Stimulated activated effector memory CD8-positive, alpha-beta T cell treated with anti-CD3 and anti-CD28 coated beads, Interleukin-12 subunit alpha, Interleukin-12 subunit beta, amount 100 ng/mL, for 72 hours (primary cell): Measurements from ENCODE around the gene TLDC2.
"Not testable (repeated sequence)": the region's sequence is repeated elsewhere in the genome, so short reads cannot be mapped to it uniquely, and the experiment has no call there.

Source experiments
- ATAC-seq: fragments of 150-1000 bp; cut with Tn5 transposase; 2 replicates; pipeline ENCODE4 v1.10.0; 2021
- DNase-seq, 2 donors: peaks; one replicate each; pipeline ENCODE4 v3.0.0; 2021 to 2022; ENCODE audit warnings: low spot score in 2 of 2
- H3K27ac Mint-ChIP-seq: one replicate; pipeline ENCODE4 v1.8.0; 2022; ENCODE audit warnings: mild to moderate bottlenecking, mixed read lengths
- H3K36me3 Mint-ChIP-seq: one replicate; pipeline ENCODE4 v1.8.0; 2022; ENCODE audit warnings: mild to moderate bottlenecking, mixed read lengths
- H3K4me1 Mint-ChIP-seq: one replicate; pipeline ENCODE4 v1.8.0; 2022; ENCODE audit warnings: mixed read lengths
- H3K4me3 Mint-ChIP-seq: one replicate; pipeline ENCODE4 v1.8.0; 2022; ENCODE audit warnings: mild to moderate bottlenecking, mixed read lengths
- H3K9me3 Mint-ChIP-seq: one replicate; pipeline ENCODE4 v1.8.0; 2022; ENCODE audit warnings: mixed read lengths

TLDC2 gene

GRCh38 chr20:36906086-36906485 lies 30.1 kb downstream of the TLDC2 start:
- ATAC-seq, H3K4me1 Mint-ChIP-seq, H3K9me3 Mint-ChIP-seq, H3K4me3 Mint-ChIP-seq, H3K27ac Mint-ChIP-seq, DNase-seq: not testable (repeated sequence)
- peaks cover 100% of the 10 kb centered on the region for H3K36me3 Mint-ChIP-seq

- no peaks in the 10 kb centered on the region for H3K9me3 Mint-ChIP-seq
- no peak overlapping the region for H3K27ac Mint-ChIP-seq
- ATAC-seq (no peak), DNase-seq (no peak)
- H3K4me1 Mint-ChIP-seq = peaks cover 6% of the 10 kb centered on the region
- peaks cover 100% of the 10 kb centered on the region for H3K36me3 Mint-ChIP-seq
- H3K4me3 Mint-ChIP-seq = no peak overlapping the region
Measured at GRCh38 chr20:36908603-36909002, 32.7 kb downstream of the TLDC2 start.

- ATAC-seq (no peak), DNase-seq (no peak)
- H3K36me3 Mint-ChIP-seq = peaks cover 94% of the 10 kb centered on the region
- no peaks in the 10 kb centered on the region for H3K9me3 Mint-ChIP-seq
- no peak overlapping the region for H3K27ac Mint-ChIP-seq
- no peaks in the 10 kb centered on the region for H3K4me1 Mint-ChIP-seq
- no peak overlapping the region for H3K4me3 Mint-ChIP-seq
Measured at GRCh38 chr20:36916199-36916598, 40.3 kb downstream of the TLDC2 start.

GRCh38 chr20:36917240-36917639 lies 41.3 kb downstream of the TLDC2 start:
- DNase-seq = no peak
- H3K36me3 Mint-ChIP-seq = peaks cover 94% of the 10 kb centered on the region

GRCh38 chr20:36917943-36918342 lies 42.0 kb downstream of the TLDC2 start:
- Mint-ChIP-seq H3K36me3 (peaks cover 94% of the 10 kb centered on the region), H3K4me3 (no peak overlapping the region), H3K27ac (no peak overlapping the region), H3K9me3 (no peaks in the 10 kb centered on the region), H3K4me1 (no peaks in the 10 kb centered on the region)
- no peak for DNase-seq
- peak; percentile 42 for ATAC-seq

More at GRCh38 chr20:36917240-36917639, 41.3 kb downstream of the TLDC2 start:
- no peak overlapping the region for H3K4me3 Mint-ChIP-seq
- no peaks in the 10 kb centered on the region for H3K4me1 Mint-ChIP-seq
- ATAC-seq = no peak
- H3K27ac Mint-ChIP-seq = no peak overlapping the region
- H3K9me3 Mint-ChIP-seq = no peaks in the 10 kb centered on the region

GRCh38 chr20:36919715-36920333 lies 43.9 kb downstream of the TLDC2 start:
- H3K4me1 Mint-ChIP-seq = peaks cover 7% of the 10 kb centered on the region
- no peak for DNase-seq
- ATAC-seq = peak; percentile 62
- peaks cover 94% of the 10 kb centered on the region for H3K36me3 Mint-ChIP-seq
- no peaks in the 10 kb centered on the region for H3K9me3 Mint-ChIP-seq
- no peak overlapping the region for H3K4me3 Mint-ChIP-seq
- peak overlapping the region; percentile 24 for H3K27ac Mint-ChIP-seq

GRCh38 chr20:36920334-36920730 lies 44.4 kb downstream of the TLDC2 start:
- peaks cover 94% of the 10 kb centered on the region for H3K36me3 Mint-ChIP-seq
- DNase-seq (no peak), ATAC-seq (no peak)
- H3K4me3 Mint-ChIP-seq = no peak overlapping the region
- peak overlapping the region; percentile 34 for H3K27ac Mint-ChIP-seq
- peaks cover 7% of the 10 kb centered on the region for H3K4me1 Mint-ChIP-seq
- no peaks in the 10 kb centered on the region for H3K9me3 Mint-ChIP-seq

- Mint-ChIP-seq H3K9me3 (no peaks in the 10 kb centered on the region), H3K4me1 (peaks cover 13% of the 10 kb centered on the region), H3K36me3 (peaks cover 96% of the 10 kb centered on the region), H3K27ac (peak overlapping the region; percentile 67), H3K4me3 (no peak overlapping the region)
- DNase-seq = no peak
- ATAC-seq = no peak
Measured at GRCh38 chr20:36924167-36925045, 48.5 kb downstream of the TLDC2 start.

- H3K36me3 Mint-ChIP-seq = peaks cover 98% of the 10 kb centered on the region
Measured at GRCh38 chr20:36925234-36925633, 49.3 kb downstream of the TLDC2 start.

GRCh38 chr20:36926653-36927200 lies 50.8 kb downstream of the TLDC2 start:
- Mint-ChIP-seq H3K27ac (no peak overlapping the region), H3K9me3 (no peaks in the 10 kb centered on the region), H3K36me3 (peaks cover 100% of the 10 kb centered on the region), H3K4me3 (no peak overlapping the region), H3K4me1 (peaks cover 34% of the 10 kb centered on the region)
- no peak for DNase-seq
- peak; percentile 34 for ATAC-seq

More at GRCh38 chr20:36925234-36925633, 49.3 kb downstream of the TLDC2 start:
- Mint-ChIP-seq H3K4me3 (no peak overlapping the region), H3K9me3 (no peaks in the 10 kb centered on the region), H3K27ac (peak overlapping the region; percentile 67), H3K4me1 (peaks cover 21% of the 10 kb centered on the region)
- no peak for ATAC-seq
- DNase-seq = no peak

- Mint-ChIP-seq H3K27ac (no peak overlapping the region), H3K4me3 (no peak overlapping the region), H3K4me1 (peaks cover 39% of the 10 kb centered on the region), H3K9me3 (no peaks in the 10 kb centered on the region), H3K36me3 (peaks cover 100% of the 10 kb centered on the region)
- DNase-seq (no peak), ATAC-seq (no peak)
Measured at GRCh38 chr20:36927704-36928103, 51.8 kb downstream of the TLDC2 start.

GRCh38 chr20:36929290-36929689 lies 53.4 kb downstream of the TLDC2 start:
- Mint-ChIP-seq H3K4me3 (peak overlapping the region; percentile 58), H3K9me3 (no peaks in the 10 kb centered on the region), H3K4me1 (peaks cover 38% of the 10 kb centered on the region), H3K27ac (peak overlapping the region; percentile 90), H3K36me3 (peaks cover 100% of the 10 kb centered on the region)
- no peak for ATAC-seq
- DNase-seq = no peak

GRCh38 chr20:36929691-36930090 lies 53.8 kb downstream of the TLDC2 start:
- Mint-ChIP-seq H3K27ac (peak overlapping the region; percentile 90), H3K4me3 (peak overlapping the region; percentile 58), H3K4me1 (peaks cover 35% of the 10 kb centered on the region), H3K9me3 (no peaks in the 10 kb centered on the region), H3K36me3 (peaks cover 100% of the 10 kb centered on the region)
- DNase-seq (no peak), ATAC-seq (no peak)

- not testable (repeated sequence) for H3K4me3 Mint-ChIP-seq, ATAC-seq, H3K9me3 Mint-ChIP-seq, DNase-seq
- Mint-ChIP-seq H3K27ac (peak overlapping the region; percentile 29), H3K36me3 (peaks cover 100% of the 10 kb centered on the region), H3K4me1 (peaks cover 39% of the 10 kb centered on the region)
Measured at GRCh38 chr20:36932067-36932466, 56.1 kb downstream of the TLDC2 start.

GRCh38 chr20:36932476-36933426 lies 56.8 kb downstream of the TLDC2 start:
- H3K4me3 Mint-ChIP-seq = no peak overlapping the region
- H3K9me3 Mint-ChIP-seq = no peaks in the 10 kb centered on the region
- H3K4me1 Mint-ChIP-seq = peaks cover 43% of the 10 kb centered on the region
- DNase-seq = no peak
- peak overlapping the region; percentile 29 for H3K27ac Mint-ChIP-seq
- peaks cover 100% of the 10 kb centered on the region for H3K36me3 Mint-ChIP-seq
- no peak for ATAC-seq
